Astrocyte (in vitro differentiated cells and primary cell): Measurements from ENCODE around the gene PHB1.

Source experiments
- CTCF ChIP-seq: IDR thresholded peaks from 2 replicates; pipeline ENCODE4 v1.5.1; 2011; ENCODE audit warnings: low read depth, mild to moderate bottlenecking, inconsistent platforms, low read length, moderate library complexity; ENCODE audit not compliant: insufficient read depth
- EZH2 ChIP-seq: IDR thresholded peaks from 2 replicates; pipeline ENCODE4 v1.6.1; 2012; ENCODE audit warnings: mild to moderate bottlenecking, low read length, inconsistent platforms; ENCODE audit not compliant: insufficient read depth

- TF ChIP-seq EZH2, result no peak
- TF ChIP-seq CTCF, result no peak
Observed at GRCh38 chr17:49365667-49366066, 49.0 kb downstream of the PHB1 start.
